SK-N-MC (cell line): ENCODE results near the gene TMEM131L.

Experiments used
- DNase-seq: peaks from one replicate; pipeline ENCODE4 v3.0.0-alpha.2; 2011; ENCODE audit warnings: low read depth, low spot score
- H3K27ac ChIP-seq: fragments of 200-600 bp; sonication (generic); 2 replicates; pipeline ENCODE4 v1.5.1; 2016; ENCODE audit warnings: mixed run types
- H3K36me3 ChIP-seq: fragments of 200-600 bp; sonication (generic); 2 replicates; pipeline ENCODE4 v1.6.1; 2017; ENCODE audit warnings: antibody characterized with exemption, low read length, mixed read lengths; ENCODE audit not compliant: insufficient read depth
- H3K4me3 ChIP-seq: fragments of 200-600 bp; sonication (generic); 2 replicates; pipeline ENCODE4 v1.5.1; 2016
- H3K9ac ChIP-seq: fragments of 200-600 bp; sonication (generic); 2 replicates; pipeline ENCODE4 v1.8.0; 2017; ENCODE audit warnings: mixed run types, mixed read lengths; ENCODE audit not compliant: insufficient read length
- H3K9me3 ChIP-seq: fragments of 200-600 bp; sonication (generic); 2 replicates; pipeline ENCODE4 v1.6.1; 2017; ENCODE audit warnings: low read depth, mild to moderate bottlenecking, antibody characterized with exemption, low read length, moderate library complexity, mixed read lengths
- EZH2 ChIP-seq: fragments of 200-600 bp; sonication (generic); IDR thresholded peaks from one replicate; pipeline ENCODE4 v1.6.1; 2017; ENCODE audit warnings: antibody characterized with exemption
- FOXP2 ChIP-seq: optimal IDR thresholded peaks from 2 replicates; pipeline ENCODE3; 2011; ENCODE audit warnings: mild to moderate bottlenecking, moderate library complexity; ENCODE audit not compliant: insufficient read depth; ENCODE audit errors: extremely low read length, control extremely low read depth
- POLR2AphosphoS5 ChIP-seq: IDR thresholded peaks from 2 replicates; pipeline ENCODE4 v1.6.1; 2012; ENCODE audit warnings: mild to moderate bottlenecking, low read depth, low read length, borderline replicate concordance

The TMEM131L gene

GRCh38 chr4:153634738-153635353 lies 168.7 kb downstream of the TMEM131L start:
- H3K36me3 ChIP-seq: peaks cover 44% of the 10 kb centered on the region
- no peaks in the 10 kb centered on the region for H3K9me3 ChIP-seq
- TF ChIP-seq FOXP2 (no peak), POLR2AphosphoS5 (no peak), EZH2 (no peak)
- no peak overlapping the region for H3K4me3 ChIP-seq
- H3K27ac ChIP-seq: 0 out of 2 replicates have a peak overlapping the region, but pooled peaks have one; percentile 13
- no peak overlapping the region for H3K9ac ChIP-seq
- no peak for DNase-seq

- no peak for DNase-seq
- Histone ChIP-seq H3K27ac (no peak overlapping the region), H3K9me3 (no peaks in the 10 kb centered on the region), H3K36me3 (peaks cover 34% of the 10 kb centered on the region), H3K4me3 (no peak overlapping the region), H3K9ac (no peak overlapping the region)
- TF ChIP-seq POLR2AphosphoS5: no peak
- no peak for TF ChIP-seq EZH2
- TF ChIP-seq FOXP2: no peak
These were observed 169.7 kb downstream of the TMEM131L start for GRCh38 chr4:153635846-153636245.

DNA sequence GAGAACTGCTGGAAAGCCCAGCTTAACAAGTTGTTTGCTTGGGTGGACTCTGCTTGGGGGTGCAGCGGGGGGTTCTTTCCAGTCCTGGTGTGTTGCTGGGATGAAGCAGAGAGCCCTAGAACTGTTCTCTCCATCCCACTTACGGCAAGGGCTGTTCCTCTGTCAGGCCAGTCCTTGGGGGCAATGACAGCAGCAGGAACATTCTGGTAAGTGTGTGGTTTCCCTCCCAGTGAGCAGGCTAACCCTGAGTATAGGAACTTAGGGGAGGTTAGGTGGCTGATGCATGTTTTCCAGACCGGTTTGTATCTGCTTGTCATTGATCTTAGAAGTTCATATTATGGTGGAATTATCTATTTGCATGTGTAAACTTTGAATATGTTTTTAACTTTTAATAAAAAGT lies 171.0 kb downstream of the TMEM131L start:
- Histone ChIP-seq H3K36me3 (peaks cover 25% of the 10 kb centered on the region), H3K4me3 (no peak overlapping the region), H3K9ac (no peak overlapping the region), H3K27ac (no peak overlapping the region), H3K9me3 (no peaks in the 10 kb centered on the region)
- TF ChIP-seq EZH2 (no peak), POLR2AphosphoS5 (no peak), FOXP2 (no peak)
- DNase-seq: no peak

GRCh38 chr4:153638011-153638410 lies 171.9 kb downstream of the TMEM131L start:
- TF ChIP-seq EZH2: no peak
- TF ChIP-seq FOXP2: no peak
- no peak for TF ChIP-seq POLR2AphosphoS5
- H3K9ac ChIP-seq: no peak overlapping the region
- H3K4me3 ChIP-seq: no peak overlapping the region
- H3K9me3 ChIP-seq: no peaks in the 10 kb centered on the region
- H3K36me3 ChIP-seq: peaks cover 25% of the 10 kb centered on the region
- no peak for DNase-seq
- peak overlapping the region; percentile 50; the same call in 1 of the 2 replicates for H3K27ac ChIP-seq

DNA sequence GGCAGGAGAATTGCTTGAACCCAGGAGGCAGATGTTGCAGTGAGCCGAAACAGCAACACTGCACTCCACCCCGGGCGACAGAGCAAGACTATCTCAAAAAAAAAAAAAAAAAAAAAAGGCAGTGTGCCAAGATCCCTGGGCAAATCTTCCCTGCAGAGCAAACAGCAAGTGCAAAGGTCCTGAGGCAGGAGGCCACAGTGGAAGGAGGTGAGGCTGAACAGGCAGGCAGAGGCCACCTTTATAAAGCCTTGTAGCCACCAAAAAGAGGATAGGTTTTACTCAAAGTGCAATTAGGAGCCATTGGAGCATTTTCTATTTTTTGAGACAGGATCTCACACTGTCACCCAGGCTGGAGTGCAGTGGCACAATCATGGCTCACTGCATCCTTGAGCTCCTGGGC lies 172.8 kb downstream of the TMEM131L start:
- H3K27ac ChIP-seq: no peak overlapping the region
- H3K9me3 ChIP-seq: no peaks in the 10 kb centered on the region
- H3K36me3 ChIP-seq: peaks cover 25% of the 10 kb centered on the region
- no peak for DNase-seq
- no peak overlapping the region for H3K9ac ChIP-seq
- H3K4me3 ChIP-seq: no peak overlapping the region
- no peak for TF ChIP-seq EZH2
- TF ChIP-seq POLR2AphosphoS5: no peak
- no peak for TF ChIP-seq FOXP2

DNA sequence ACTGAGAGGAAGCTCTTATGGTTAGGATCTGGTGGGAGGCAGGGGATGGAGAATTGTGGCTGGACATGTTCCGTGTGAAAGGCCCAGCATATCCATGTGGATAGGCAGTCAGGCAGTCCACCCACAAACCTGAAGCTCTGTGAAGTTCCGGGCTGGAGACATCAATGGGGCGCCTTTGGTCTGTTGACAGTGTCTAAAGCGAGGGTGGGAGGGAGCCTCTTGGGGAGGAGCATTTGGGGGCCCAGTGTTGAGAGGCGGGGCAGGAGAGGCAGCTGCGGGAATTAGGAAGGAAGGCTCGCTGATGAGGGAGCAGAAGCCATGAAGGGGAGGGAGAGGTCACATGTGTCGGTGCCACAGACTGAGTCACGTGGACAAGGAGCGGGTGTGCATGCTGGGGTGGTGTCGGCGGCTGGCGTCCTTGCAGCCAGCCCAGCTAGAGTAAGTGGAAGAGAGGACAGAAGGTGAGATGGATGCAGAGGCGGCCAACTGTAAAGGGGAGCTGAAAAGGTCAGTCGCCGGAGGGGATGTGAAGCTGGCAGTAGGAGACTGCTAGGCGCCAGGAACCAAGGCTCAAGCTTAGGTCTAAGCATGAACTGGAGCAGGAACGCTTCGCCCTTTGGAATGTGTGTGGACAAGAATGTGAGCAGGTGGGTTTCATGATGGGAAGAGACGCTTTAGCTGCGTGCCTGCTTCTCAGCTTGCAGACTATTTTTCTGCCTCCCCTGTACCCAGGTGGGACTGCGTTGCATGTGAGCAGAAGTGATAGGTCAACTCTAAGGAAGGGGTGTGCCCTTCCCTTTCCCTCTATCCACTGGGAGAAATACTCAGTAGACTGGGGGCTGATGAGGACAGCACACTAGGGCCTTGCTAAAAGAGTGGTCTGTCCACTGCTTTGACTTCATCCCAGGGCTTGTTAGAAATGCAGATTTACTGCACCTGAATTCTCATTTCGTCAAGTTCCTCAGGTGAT lies 174.0 kb downstream of the TMEM131L start:
- Histone ChIP-seq H3K27ac (no peak overlapping the region), H3K9ac (no peak overlapping the region), H3K9me3 (no peaks in the 10 kb centered on the region), H3K4me3 (no peak overlapping the region), H3K36me3 (peaks cover 14% of the 10 kb centered on the region)
- TF ChIP-seq EZH2 (no peak), FOXP2 (no peak), POLR2AphosphoS5 (no peak)
- no peak for DNase-seq

GRCh38 chr4:153641532-153641931 lies 175.4 kb downstream of the TMEM131L start:
- TF ChIP-seq POLR2AphosphoS5 (no peak), FOXP2 (no peak), EZH2 (no peak)
- Histone ChIP-seq H3K36me3 (peaks cover under 1% of the 10 kb centered on the region; the same call in 1 of the 2 replicates), H3K9me3 (0 out of 2 replicates have a peak, but pooled peaks cover 3% of the 10 kb centered on the region), H3K9ac (no peak overlapping the region), H3K4me3 (no peak overlapping the region), H3K27ac (no peak overlapping the region)
- DNase-seq: no peak
